SK-N-SH (cell line): ENCODE data around the gene UBTF.

Source experiments
- CHD2 ChIP-seq: fragments of 150-350 bp; IDR thresholded peaks from 2 replicates; pipeline ENCODE4 v1.6.1; 2018; ENCODE audit warnings: low read length; ENCODE audit not compliant: partially characterized antibody
- EP300 ChIP-seq, 2 experiments: IDR thresholded peaks; 2 replicates each; pipeline versions ENCODE4 v1.4.0 to v1.6.1; 2012; ENCODE audit warnings: borderline replicate concordance in 1 of 2, low read depth in 1 of 2, low read length in 1 of 2
- JUND ChIP-seq: IDR thresholded peaks from 2 replicates; pipeline ENCODE4 v1.4.0; 2012
- RAD21 ChIP-seq: IDR thresholded peaks from 2 replicates; pipeline ENCODE4 v1.6.1; 2012; ENCODE audit warnings: mild to moderate bottlenecking, low read length
- TCF12 ChIP-seq: IDR thresholded peaks from 2 replicates; pipeline ENCODE4 v1.4.0; 2012
- TEAD4 ChIP-seq: IDR thresholded peaks from 2 replicates; pipeline ENCODE4 v1.4.0; 2012; ENCODE audit warnings: mild to moderate bottlenecking, borderline replicate concordance; ENCODE audit not compliant: insufficient read depth
- TF ChIP-seq, protein P1 (sequence below): fragments of 200-600 bp; sonication (generic); IDR thresholded peaks from 2 replicates; pipeline ENCODE4 v1.6.1; 2017; ENCODE audit warnings: antibody characterized with exemption, mild to moderate bottlenecking, moderate library complexity
- TF ChIP-seq, protein P2 (sequence below): IDR thresholded peaks from 2 replicates; pipeline ENCODE4 v1.6.1; 2012; ENCODE audit warnings: mild to moderate bottlenecking, low read depth, low read length, moderate library complexity

DNA sequence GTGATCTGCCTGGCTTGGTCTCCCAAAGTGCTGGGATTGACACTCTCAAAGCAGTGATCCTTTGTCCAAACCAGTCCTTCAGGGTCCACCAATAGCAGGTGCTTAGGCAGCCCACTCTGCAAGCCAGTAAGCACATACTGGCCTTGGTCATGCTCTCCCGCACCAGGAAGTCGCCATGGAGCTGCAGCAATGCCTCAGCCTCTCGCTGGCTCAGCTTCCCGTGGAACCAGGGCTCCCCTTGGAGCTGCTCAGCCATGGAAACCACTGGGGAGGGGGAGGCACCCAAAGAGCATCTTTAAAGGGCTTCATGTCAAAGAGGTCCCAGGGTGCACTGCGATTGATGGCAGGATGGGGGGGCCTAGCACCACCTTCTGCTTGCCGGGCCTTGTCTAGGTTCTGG, 9.6 kb upstream of the UBTF start:
- TF ChIP-seq, protein P1, sequence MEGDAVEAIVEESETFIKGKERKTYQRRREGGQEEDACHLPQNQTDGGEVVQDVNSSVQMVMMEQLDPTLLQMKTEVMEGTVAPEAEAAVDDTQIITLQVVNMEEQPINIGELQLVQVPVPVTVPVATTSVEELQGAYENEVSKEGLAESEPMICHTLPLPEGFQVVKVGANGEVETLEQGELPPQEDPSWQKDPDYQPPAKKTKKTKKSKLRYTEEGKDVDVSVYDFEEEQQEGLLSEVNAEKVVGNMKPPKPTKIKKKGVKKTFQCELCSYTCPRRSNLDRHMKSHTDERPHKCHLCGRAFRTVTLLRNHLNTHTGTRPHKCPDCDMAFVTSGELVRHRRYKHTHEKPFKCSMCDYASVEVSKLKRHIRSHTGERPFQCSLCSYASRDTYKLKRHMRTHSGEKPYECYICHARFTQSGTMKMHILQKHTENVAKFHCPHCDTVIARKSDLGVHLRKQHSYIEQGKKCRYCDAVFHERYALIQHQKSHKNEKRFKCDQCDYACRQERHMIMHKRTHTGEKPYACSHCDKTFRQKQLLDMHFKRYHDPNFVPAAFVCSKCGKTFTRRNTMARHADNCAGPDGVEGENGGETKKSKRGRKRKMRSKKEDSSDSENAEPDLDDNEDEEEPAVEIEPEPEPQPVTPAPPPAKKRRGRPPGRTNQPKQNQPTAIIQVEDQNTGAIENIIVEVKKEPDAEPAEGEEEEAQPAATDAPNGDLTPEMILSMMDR = no peak
- TF ChIP-seq RAD21 (no peak), CHD2 (no peak), EP300 (IDR thresholded peaks at IDR 0.05; ENCODE audit: borderline replicate concordance in 1 of 2, low read depth in 1 of 2, low read length in 1 of 2) (no peak), JUND (no peak), TCF12 (no peak), TEAD4 (no peak)
- TF ChIP-seq, protein P2, sequence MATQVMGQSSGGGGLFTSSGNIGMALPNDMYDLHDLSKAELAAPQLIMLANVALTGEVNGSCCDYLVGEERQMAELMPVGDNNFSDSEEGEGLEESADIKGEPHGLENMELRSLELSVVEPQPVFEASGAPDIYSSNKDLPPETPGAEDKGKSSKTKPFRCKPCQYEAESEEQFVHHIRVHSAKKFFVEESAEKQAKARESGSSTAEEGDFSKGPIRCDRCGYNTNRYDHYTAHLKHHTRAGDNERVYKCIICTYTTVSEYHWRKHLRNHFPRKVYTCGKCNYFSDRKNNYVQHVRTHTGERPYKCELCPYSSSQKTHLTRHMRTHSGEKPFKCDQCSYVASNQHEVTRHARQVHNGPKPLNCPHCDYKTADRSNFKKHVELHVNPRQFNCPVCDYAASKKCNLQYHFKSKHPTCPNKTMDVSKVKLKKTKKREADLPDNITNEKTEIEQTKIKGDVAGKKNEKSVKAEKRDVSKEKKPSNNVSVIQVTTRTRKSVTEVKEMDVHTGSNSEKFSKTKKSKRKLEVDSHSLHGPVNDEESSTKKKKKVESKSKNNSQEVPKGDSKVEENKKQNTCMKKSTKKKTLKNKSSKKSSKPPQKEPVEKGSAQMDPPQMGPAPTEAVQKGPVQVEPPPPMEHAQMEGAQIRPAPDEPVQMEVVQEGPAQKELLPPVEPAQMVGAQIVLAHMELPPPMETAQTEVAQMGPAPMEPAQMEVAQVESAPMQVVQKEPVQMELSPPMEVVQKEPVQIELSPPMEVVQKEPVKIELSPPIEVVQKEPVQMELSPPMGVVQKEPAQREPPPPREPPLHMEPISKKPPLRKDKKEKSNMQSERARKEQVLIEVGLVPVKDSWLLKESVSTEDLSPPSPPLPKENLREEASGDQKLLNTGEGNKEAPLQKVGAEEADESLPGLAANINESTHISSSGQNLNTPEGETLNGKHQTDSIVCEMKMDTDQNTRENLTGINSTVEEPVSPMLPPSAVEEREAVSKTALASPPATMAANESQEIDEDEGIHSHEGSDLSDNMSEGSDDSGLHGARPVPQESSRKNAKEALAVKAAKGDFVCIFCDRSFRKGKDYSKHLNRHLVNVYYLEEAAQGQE = no peak
